Measurements from ENCODE around the gene MRPL3.
"Not testable (repeated sequence)": the region's sequence is repeated elsewhere in the genome, so short reads cannot be mapped to it uniquely, and the experiment has no call there.

The MRPL3 gene

GRCh38 chr3:131491775-131492174 is 11.0 kb downstream of the MRPL3 start:
- no peak for DNase-seq

GRCh38 chr3:131491084-131491483 is 11.7 kb downstream of the MRPL3 start:
- DNase-seq, result no peak

GRCh38 chr3:131486545-131486944 is 16.2 kb downstream of the MRPL3 start:
- not testable (repeated sequence) for DNase-seq

GRCh38 chr3:131485119-131485518 is 17.7 kb downstream of the MRPL3 start:
- no peak for DNase-seq

GRCh38 chr3:131484496-131485111 is 18.2 kb downstream of the MRPL3 start:
- no peak for DNase-seq

GRCh38 chr3:131480116-131480515 is 22.7 kb downstream of the MRPL3 start:
- DNase-seq, result no peak

GRCh38 chr3:131477813-131478212 is 25.0 kb downstream of the MRPL3 start:
- no peak for DNase-seq

- no peak for DNase-seq
Measured at GRCh38 chr3:131474115-131474514, 28.7 kb downstream of the MRPL3 start.

- no peak for DNase-seq
Measured at GRCh38 chr3:131470377-131470776, 32.4 kb downstream of the MRPL3 start.

- DNase-seq, result no peak
Measured at GRCh38 chr3:131458653-131459052, 44.1 kb downstream of the MRPL3 start.

GRCh38 chr3:131457220-131457619 is 45.6 kb downstream of the MRPL3 start:
- DNase-seq, result no peak

GRCh38 chr3:131454501-131454900 is 48.3 kb downstream of the MRPL3 start:
- DNase-seq, result no peak

- DNase-seq, result no peak
Measured at GRCh38 chr3:131453533-131453932, 49.2 kb downstream of the MRPL3 start.

GRCh38 chr3:131447349-131447748 is 55.4 kb downstream of the MRPL3 start:
- DNase-seq, result no peak

GRCh38 chr3:131444180-131444579 is 58.6 kb downstream of the MRPL3 start:
- no peak for DNase-seq

- DNase-seq, result no peak
Measured at GRCh38 chr3:131439084-131439483, 63.7 kb downstream of the MRPL3 start.

- DNase-seq, result no peak
Measured at GRCh38 chr3:131435000-131435399, 67.8 kb downstream of the MRPL3 start.

GRCh38 chr3:131432441-131432840 is 70.3 kb downstream of the MRPL3 start:
- no peak for DNase-seq

GRCh38 chr3:131431754-131432153 is 71.0 kb downstream of the MRPL3 start:
- DNase-seq, result no peak

GRCh38 chr3:131427226-131427625 is 75.5 kb downstream of the MRPL3 start:
- DNase-seq, result no peak

- no peak for DNase-seq
Measured at GRCh38 chr3:131421957-131422498, 80.7 kb downstream of the MRPL3 start.

- no peak for DNase-seq
Measured at GRCh38 chr3:131421301-131421700, 81.5 kb downstream of the MRPL3 start.

GRCh38 chr3:131417751-131418150 is 85.0 kb downstream of the MRPL3 start:
- DNase-seq, result no peak

Measured in NCI-H1417 treated with DMSO at 0.1 percent for 48 hours (cell line).